H1 (cell line): Measurements from ENCODE around the gene STK39. TPM values are rescaled to one million over a fixed set of nuclear protein-coding genes. Genes with fewer than 3 reads are reported as not detected.

Source experiments
- CTCF ChIA-PET: fragments of 300-600 bp; sonication (Branson Sonifier 250); formaldehyde crosslinking; loops from one replicate; lab custom pipeline; 2021; ENCODE audit not compliant: partially characterized antibody; lab: Charles Lee
- POLR2A ChIA-PET: fragments of 300-600 bp; sonication (Branson Sonifier 250); formaldehyde crosslinking; loops from one replicate; lab custom pipeline; 2021; ENCODE audit warnings: inconsistent platforms; ENCODE audit not compliant: partially characterized antibody; lab: Charles Lee
- DNase-seq, 2 experiments: peaks; one replicate each; pipeline versions ENCODE4 v3.0.0 to v3.0.0-alpha.2; 2010 to 2022; ENCODE audit warnings: low spot score in 2 of 2, low read depth in 1 of 2, mixed read lengths in 1 of 2
- FAIRE-seq: peaks from 2 replicates; lab custom pipeline; 2011; peaks lifted over from hg19 to GRCh38; lab: Jason Lieb, UNC
- H2AFZ ChIP-seq: 2 replicates; pipeline ENCODE4 v1.8.1; 2012; ENCODE audit warnings: low read length, inconsistent platforms
- H2AK5ac ChIP-seq: 2 replicates; pipeline ENCODE4 v1.6.1; 2013; ENCODE audit warnings: low read depth, low read length
- H2BK120ac ChIP-seq: replicated peaks from 2 replicates; pipeline ENCODE3; 2013; ENCODE audit warnings: low read depth, low read length, inconsistent platforms
- H2BK12ac ChIP-seq: 2 replicates; pipeline ENCODE4 v1.6.1; 2013; ENCODE audit warnings: low read depth, low read length
- H2BK15ac ChIP-seq: 2 replicates; pipeline ENCODE4 v1.6.1; 2013; ENCODE audit warnings: low read length
- H2BK20ac ChIP-seq: 2 replicates; pipeline ENCODE4 v1.6.1; 2013; ENCODE audit warnings: low read length
- H2BK5ac ChIP-seq: 2 replicates; pipeline ENCODE4 v1.6.1; 2013; ENCODE audit warnings: low read depth, low read length
- H3K14ac ChIP-seq: 2 replicates; pipeline ENCODE4 v1.6.1; 2013; ENCODE audit warnings: inconsistent platforms; ENCODE audit not compliant: insufficient read length
- H3K18ac ChIP-seq: 2 replicates; pipeline ENCODE4 v1.6.1; 2013; ENCODE audit warnings: low read length; ENCODE audit errors: extremely low read depth
- H3K23ac ChIP-seq: 2 replicates; pipeline ENCODE4 v1.6.1; 2013; ENCODE audit warnings: inconsistent platforms; ENCODE audit not compliant: insufficient read length
- H3K23me2 ChIP-seq: 2 replicates; pipeline ENCODE4 v1.6.1; 2013; ENCODE audit warnings: low read depth, low read length
- H3K27ac ChIP-seq: 2 replicates; pipeline ENCODE4 v1.6.1; 2011; ENCODE audit warnings: low read depth, low read length, inconsistent platforms
- H3K27me3 ChIP-seq, 4 experiments: replicated peaks in 1 of 4; 1 replicate in 1 of 4; 2 replicates in 3 of 4; pipeline versions ENCODE4 v1.6.1 to v1.8.1; 2011 to 2013; ENCODE audit warnings: low read length in 3 of 4, mild to moderate bottlenecking in 3 of 4, inconsistent platforms in 2 of 4, mixed read lengths in 2 of 4, moderate library complexity in 1 of 4; ENCODE audit not compliant: control insufficient read depth in 3 of 4, insufficient read depth in 3 of 4; ENCODE audit errors: extremely low read depth in 1 of 4
- H3K36me3 ChIP-seq, 4 experiments: 2 replicates each; pipeline versions ENCODE4 v1.6.1 to v1.8.1; 2011 to 2013; ENCODE audit warnings: mild to moderate bottlenecking in 4 of 4, low read length in 3 of 4, moderate library complexity in 2 of 4, control low read depth in 1 of 4, inconsistent platforms in 1 of 4; ENCODE audit not compliant: insufficient read depth in 4 of 4, control insufficient read depth in 2 of 4
- H3K4ac ChIP-seq: replicated peaks from 2 replicates; pipeline ENCODE3; 2013; ENCODE audit warnings: low read length, low read depth, mixed read lengths, inconsistent platforms; ENCODE audit not compliant: insufficient read length
- H3K4me1 ChIP-seq, 4 experiments: replicated peaks in 1 of 4; 1 replicate in 1 of 4; 2 replicates in 3 of 4; pipeline versions ENCODE4 v1.6.1 to v1.8.1; 2011 to 2013; ENCODE audit warnings: low read length in 3 of 4, inconsistent platforms in 2 of 4, mixed read lengths in 1 of 4; ENCODE audit not compliant: insufficient read depth in 4 of 4, control insufficient read depth in 3 of 4
- H3K4me2 ChIP-seq, 2 experiments: 2 replicates each; pipeline versions ENCODE4 v1.6.1 to v1.8.1; 2011 to 2013; ENCODE audit warnings: low read depth in 2 of 2, low read length in 2 of 2, control low read depth in 1 of 2, inconsistent platforms in 1 of 2, mild to moderate bottlenecking in 1 of 2; ENCODE audit not compliant: insufficient read depth in 1 of 2
- H3K4me3 ChIP-seq, 4 experiments: fragments of 200-600, 300-600 bp in 1 of 4; sonication (generic), shearing (Covaris generic), sonication (Bioruptor Twin) in 1 of 4; 2 replicates each; pipeline versions ENCODE4 v1.5.1 to v1.8.1; 2011 to 2016; ENCODE audit warnings: low read length in 4 of 4, low read depth in 3 of 4, control low read depth in 2 of 4, inconsistent platforms in 2 of 4, mild to moderate bottlenecking in 2 of 4, mixed read lengths in 1 of 4, moderate library complexity in 1 of 4; ENCODE audit not compliant: insufficient read depth in 2 of 4; ENCODE audit errors: extremely low read depth in 1 of 4
- H3K56ac ChIP-seq: replicated peaks from 2 replicates; pipeline ENCODE3; 2013; ENCODE audit warnings: low read depth, mild to moderate bottlenecking, mixed read lengths, low read length, inconsistent platforms; ENCODE audit not compliant: insufficient read length
- H3K79me1 ChIP-seq: 2 replicates; pipeline ENCODE4 v1.6.1; 2013; ENCODE audit warnings: low read depth, low read length, control low read depth
- H3K79me2 ChIP-seq, 2 experiments: 2 replicates each; pipeline versions ENCODE4 v1.6.1 to v1.8.1; 2012 to 2013; ENCODE audit warnings: low read length in 2 of 2, mild to moderate bottlenecking in 2 of 2, inconsistent platforms in 1 of 2; ENCODE audit not compliant: insufficient read depth in 2 of 2, control insufficient read depth in 1 of 2
- H3K9ac ChIP-seq, 4 experiments: replicated peaks in 1 of 4; 1 replicate in 1 of 4; 2 replicates in 3 of 4; pipeline versions ENCODE4 v1.6.1 to v1.8.1; 2011 to 2013; ENCODE audit warnings: low read depth in 3 of 4, low read length in 3 of 4, control low read depth in 2 of 4, mild to moderate bottlenecking in 2 of 4, moderate library complexity in 2 of 4, inconsistent platforms in 1 of 4; ENCODE audit errors: extremely low read depth in 1 of 4
- H3K9me3 ChIP-seq, 2 experiments: 2 replicates each; pipeline versions ENCODE4 v1.6.1 to v1.8.1; 2012 to 2013; ENCODE audit warnings: mild to moderate bottlenecking in 2 of 2, moderate library complexity in 2 of 2, control low read depth in 1 of 2, inconsistent platforms in 1 of 2, low read depth in 1 of 2, low read length in 1 of 2, mixed read lengths in 1 of 2; ENCODE audit not compliant: insufficient read depth in 2 of 2
- H4K20me1 ChIP-seq, 2 experiments: replicated peaks in 1 of 2; 2 replicates each; pipeline versions ENCODE3 to v1.8.1; 2011 to 2013; ENCODE audit warnings: inconsistent platforms in 2 of 2, low read length in 2 of 2, mild to moderate bottlenecking in 1 of 2; ENCODE audit not compliant: insufficient read depth in 2 of 2, control insufficient read depth in 1 of 2
- H4K5ac ChIP-seq: 2 replicates; pipeline ENCODE4 v1.6.1; 2013; ENCODE audit warnings: low read length, low read depth, mixed read lengths, inconsistent platforms; ENCODE audit not compliant: insufficient read length
- H4K8ac ChIP-seq: 2 replicates; pipeline ENCODE4 v1.8.0; 2013; ENCODE audit warnings: mild to moderate bottlenecking, moderate library complexity, low read length, inconsistent platforms; ENCODE audit not compliant: insufficient read depth; ENCODE audit errors: extremely low read depth
- H4K91ac ChIP-seq: replicated peaks from 2 replicates; pipeline ENCODE3; 2013; ENCODE audit warnings: low read length, mixed read lengths, inconsistent platforms; ENCODE audit not compliant: insufficient read length
- HDAC6 ChIP-seq: IDR thresholded peaks from one replicate; pipeline ENCODE4 v1.7.1; 2012; ENCODE audit warnings: low read depth, mild to moderate bottlenecking, inconsistent platforms, low read length, moderate library complexity
- POLR2AphosphoS5 ChIP-seq: IDR thresholded peaks from 2 replicates; pipeline ENCODE4 v1.6.1; 2011; ENCODE audit warnings: low read depth, low read length
- TBP ChIP-seq: IDR thresholded peaks from 2 replicates; pipeline ENCODE4 v1.6.1; 2011; ENCODE audit warnings: low read depth, low read length, improper control_type of control experiment
- WGBS, 2 experiments: shearing (Covaris generic) in 1 of 2; methylation state at CpG; one replicate each; pipeline versions ENCODE4 v1.1.6 to v1.1.7; 2013 to 2015; ENCODE audit warnings: low lambda C conversion rate in 2 of 2, mixed read lengths in 2 of 2, inconsistent platforms in 1 of 2, low coverage in 1 of 2, missing lambda C conversion rate in 1 of 2; ENCODE audit not compliant: insufficient replicate concordance in 2 of 2, insufficient coverage in 1 of 2, insufficient read length in 1 of 2; ENCODE audit errors: extremely low coverage in 1 of 2, missing lambda C conversion rate in 1 of 2; 5-methylcytosine and 5-hydroxymethylcytosine counted together
- polyA plus RNA-seq, 7 experiments: library from polyadenylated mRNA; depleted of rRNA in 3 of 7; stranded (reverse) in 5 of 7; unstranded in 2 of 7; fragments of >200 nt in 5 of 7; fragments of 200-250 nt in 2 of 7; gene quantifications; 1 replicate in 5 of 7; 2 replicates in 1 of 7; 4 replicates in 1 of 7; pipeline versions ENCODE4 v1.2.1 to v1.2.3, GENCODE V29; 2011 to 2013; ENCODE audit warnings: missing spikeins in 2 of 7, mixed read lengths in 2 of 7
- total RNA-seq: library from RNA; stranded (reverse); fragmentation: NEBNext Ultra II Directional; extraction: Animal tissue kit (Norgen Biotek cat#: 25700); gene quantifications from 2 replicates; pipeline ENCODE4 v1.2.1, GENCODE V29; 2021

Gene STK39
- total and polyA plus RNA-seq, 2 of the 8 experiments (the other 6 are each of a cell fraction or from before 2014, with no cell fraction given), result 13.7 to 23.8 TPM

DNA sequence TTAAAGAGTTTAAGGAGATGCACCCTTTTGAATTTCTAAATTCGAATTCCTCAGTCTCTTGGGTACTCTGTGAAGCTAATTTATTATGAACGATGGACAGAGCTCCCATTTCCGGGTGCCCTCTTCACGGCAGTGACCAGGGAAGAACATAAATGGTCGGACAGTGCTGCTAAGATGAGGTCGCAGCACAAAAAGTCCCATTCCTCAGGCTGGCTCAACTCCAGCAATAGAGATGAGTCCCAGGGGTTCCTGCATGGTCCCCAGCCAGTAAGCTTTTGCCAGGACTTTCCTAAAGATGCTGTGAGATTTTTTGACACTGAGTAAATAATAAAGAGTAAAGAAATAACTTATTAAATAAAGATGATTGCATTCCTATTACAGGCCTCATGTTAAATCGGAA lies 43.0 kb upstream of the STK39 start:
- Histone ChIP-seq H3K79me2 (no peaks in the 10 kb centered on the region), H4K91ac (no peak overlapping the region), H3K27ac (no peak overlapping the region), H3K36me3 (no peaks in the 10 kb centered on the region), H2BK120ac (no peak overlapping the region), H3K9me3 (no peaks in the 10 kb centered on the region), H3K4me2 (no peak overlapping the region), H3K18ac (no peak overlapping the region), H3K4ac (no peak overlapping the region), H3K27me3 (no peaks in the 10 kb centered on the region), H3K4me1 (no peaks in the 10 kb centered on the region), H3K23ac (no peak overlapping the region), H2BK20ac (no peak overlapping the region), H4K8ac (no peak overlapping the region), H2BK15ac (no peak overlapping the region), H2BK12ac (no peak overlapping the region), H3K9ac (no peak overlapping the region), H3K56ac (no peak overlapping the region), H2AFZ (no peak overlapping the region), H2BK5ac (no peak overlapping the region), H3K23me2 (no peaks in the 10 kb centered on the region), H3K14ac (no peak overlapping the region), H4K5ac (no peak overlapping the region), H4K20me1 (no peaks in the 10 kb centered on the region), H2AK5ac (no peak overlapping the region), H3K4me3 (no peak overlapping the region), H3K79me1 (no peaks in the 10 kb centered on the region)
- FAIRE-seq, result no peak
- DNase-seq, result no peak
- TF ChIP-seq POLR2AphosphoS5 (no peak), HDAC6 (no peak), TBP (no peak)
- POLR2A ChIA-PET, result no interaction called here
- WGBS, 2 experiments, result 90% methylated on average over 7 of the region's 7 CpGs; no CpG with 5 or more reads in 1 of the 2 experiments
- CTCF ChIA-PET, result interaction anchor here (0.8 to 1.3 kb wide), 3 partner anchors 9 to 162 kb away, joined by 3 to 5 read pairs (median 4); no protein-coding TSS in a partner anchor
